ENCODE data around the gene CLPSL2.

- TF ChIP-seq CTCF (IDR thresholded peaks at IDR 0.05) (no peak), POLR2A (IDR thresholded peaks at IDR 0.05) (no peak)
Observed at GRCh38 chr6:35729722-35730121, 46.7 kb upstream of the CLPSL2 start.

All from adrenal gland (tissue), 5 donors.